Liver (tissue), 3 donors: ENCODE results near the gene DLEC1.
"Not testable (repeated sequence)": the region's sequence is repeated elsewhere in the genome, so short reads cannot be mapped to it uniquely, and the experiment has no call there.

ENCODE experiments used
- CTCF ChIP-seq: fragments of 150-350 bp; IDR thresholded peaks from 2 replicates; pipeline ENCODE4 v1.5.1; 2017; ENCODE audit warnings: improper control_type of control experiment, low read depth, low read length; ENCODE audit not compliant: missing input control
- EGR1 ChIP-seq, 2 donors: IDR thresholded peaks; 2 replicates each; pipeline ENCODE4 v1.6.1; 2016 to 2018; ENCODE audit warnings: antibody characterized with exemption in 2 of 2, low read depth in 2 of 2
- FOXA1 ChIP-seq: IDR thresholded peaks from 2 replicates; pipeline ENCODE4 v1.6.1; 2016; ENCODE audit warnings: antibody characterized with exemption
- GABPA ChIP-seq, 2 donors: IDR thresholded peaks in 1 of 2; conservative IDR thresholded peaks in 1 of 2; 2 replicates each; pipeline ENCODE4 v1.6.1; 2016; ENCODE audit warnings: antibody characterized with exemption in 2 of 2, mild to moderate bottlenecking in 1 of 2, moderate library complexity in 1 of 2
- JUND ChIP-seq, 2 donors: IDR thresholded peaks; 2 replicates each; pipeline ENCODE4 v1.6.1; 2016; ENCODE audit warnings: antibody characterized with exemption in 2 of 2
- RAD21 ChIP-seq, 2 donors: IDR thresholded peaks; 2 replicates each; pipeline ENCODE4 v1.6.1; 2016; ENCODE audit warnings: antibody characterized with exemption in 2 of 2, mild to moderate bottlenecking in 2 of 2
- REST ChIP-seq: IDR thresholded peaks from 2 replicates; pipeline ENCODE4 v1.6.1; 2016; ENCODE audit warnings: antibody characterized with exemption, mild to moderate bottlenecking
- SP1 ChIP-seq: IDR thresholded peaks from 2 replicates; pipeline ENCODE4 v1.6.1; 2018; ENCODE audit warnings: antibody characterized with exemption, mild to moderate bottlenecking
- TAF1 ChIP-seq: conservative IDR thresholded peaks from 2 replicates; pipeline ENCODE4 v1.6.1; 2016; ENCODE audit warnings: antibody characterized with exemption, mild to moderate bottlenecking
- YY1 ChIP-seq: IDR thresholded peaks from 2 replicates; pipeline ENCODE4 v1.6.1; 2016; ENCODE audit warnings: antibody characterized with exemption, mild to moderate bottlenecking
- TF ChIP-seq, protein P1 (sequence below): IDR thresholded peaks from 2 replicates; pipeline ENCODE4 v1.6.1; 2016; ENCODE audit warnings: antibody characterized with exemption
- TF ChIP-seq, protein P2 (sequence below): IDR thresholded peaks from 2 replicates; pipeline ENCODE4 v1.6.1; 2016; ENCODE audit warnings: antibody characterized with exemption
- donor health status: healthy.
- donor health status: healthy.

DNA sequence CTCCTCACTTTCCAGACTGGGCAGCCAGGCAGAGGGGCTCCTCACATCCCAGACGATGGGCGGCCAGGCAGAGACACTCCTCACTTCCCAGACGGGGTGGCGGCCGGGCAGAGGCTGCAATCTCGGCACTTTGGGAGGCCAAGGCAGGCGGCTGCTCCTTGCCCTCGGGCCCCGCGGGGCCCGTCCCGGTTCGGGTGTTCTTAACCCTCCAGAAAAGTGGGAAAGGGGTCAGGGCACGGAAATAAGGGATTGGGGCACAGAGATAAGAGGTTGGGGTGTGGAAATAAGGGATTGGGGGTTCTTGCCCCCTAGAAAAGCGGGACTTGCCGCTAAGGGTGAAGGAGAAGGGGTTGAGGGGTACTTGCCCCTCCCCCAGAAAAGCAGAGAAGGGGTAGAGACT, 43.3 kb downstream of the DLEC1 start:
- TF ChIP-seq CTCF; TAF1; JUND (IDR thresholded peaks at IDR 0.05); REST; RAD21 (IDR thresholded peaks at IDR 0.05); GABPA (IDR thresholded peaks at IDR 0.05 in 1 of 2, conservative IDR thresholded peaks at IDR 0.05 in 1 of 2); YY1; SP1; EGR1 (IDR thresholded peaks at IDR 0.05; ENCODE audit: low read depth in 2 of 2); FOXA1: not testable (repeated sequence)
- TF ChIP-seq, protein P1, sequence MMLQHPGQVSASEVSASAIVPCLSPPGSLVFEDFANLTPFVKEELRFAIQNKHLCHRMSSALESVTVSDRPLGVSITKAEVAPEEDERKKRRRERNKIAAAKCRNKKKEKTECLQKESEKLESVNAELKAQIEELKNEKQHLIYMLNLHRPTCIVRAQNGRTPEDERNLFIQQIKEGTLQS = not testable (repeated sequence)
- TF ChIP-seq, protein P2, sequence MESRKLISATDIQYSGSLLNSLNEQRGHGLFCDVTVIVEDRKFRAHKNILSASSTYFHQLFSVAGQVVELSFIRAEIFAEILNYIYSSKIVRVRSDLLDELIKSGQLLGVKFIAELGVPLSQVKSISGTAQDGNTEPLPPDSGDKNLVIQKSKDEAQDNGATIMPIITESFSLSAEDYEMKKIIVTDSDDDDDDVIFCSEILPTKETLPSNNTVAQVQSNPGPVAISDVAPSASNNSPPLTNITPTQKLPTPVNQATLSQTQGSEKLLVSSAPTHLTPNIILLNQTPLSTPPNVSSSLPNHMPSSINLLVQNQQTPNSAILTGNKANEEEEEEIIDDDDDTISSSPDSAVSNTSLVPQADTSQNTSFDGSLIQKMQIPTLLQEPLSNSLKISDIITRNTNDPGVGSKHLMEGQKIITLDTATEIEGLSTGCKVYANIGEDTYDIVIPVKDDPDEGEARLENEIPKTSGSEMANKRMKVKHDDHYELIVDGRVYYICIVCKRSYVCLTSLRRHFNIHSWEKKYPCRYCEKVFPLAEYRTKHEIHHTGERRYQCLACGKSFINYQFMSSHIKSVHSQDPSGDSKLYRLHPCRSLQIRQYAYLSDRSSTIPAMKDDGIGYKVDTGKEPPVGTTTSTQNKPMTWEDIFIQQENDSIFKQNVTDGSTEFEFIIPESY = not testable (repeated sequence)
